Colonic mucosa (tissue), 4 donors: ENCODE data around the gene TNS3. TPM values are rescaled to one million over a fixed set of nuclear protein-coding genes. Genes with fewer than 3 reads are reported as not detected.

ENCODE experiments used
- DNase-seq: peaks from one replicate; pipeline ENCODE4 v3.0.0-alpha.2; 2020
- H3K27ac ChIP-seq: fragments of 200-600 bp; one replicate; pipeline ENCODE4 v1.8.0; 2021
- H3K27me3 ChIP-seq: fragments of 200-600 bp; one replicate; pipeline ENCODE4 v1.8.0; 2021
- H3K36me3 ChIP-seq: fragments of 200-600 bp; one replicate; pipeline ENCODE4 v1.8.0; 2021
- H3K4me1 ChIP-seq: fragments of 200-600 bp; one replicate; pipeline ENCODE4 v1.8.0; 2021; ENCODE audit warnings: mild to moderate bottlenecking
- H3K4me3 ChIP-seq: fragments of 200-600 bp; one replicate; pipeline ENCODE4 v1.8.0; 2021
- H3K9ac ChIP-seq, 2 donors: one replicate each; pipeline ENCODE4 v1.7.0; 2013; ENCODE audit warnings: control low read depth in 2 of 2, low read depth in 2 of 2, low read length in 2 of 2
- H3K9me3 ChIP-seq: fragments of 200-600 bp; one replicate; pipeline ENCODE4 v1.8.0; 2021
- CTCF ChIP-seq: fragments of 200-600 bp; IDR thresholded peaks from one replicate; pipeline ENCODE4 v1.8.0; 2022; ENCODE audit warnings: antibody characterized with exemption, mild to moderate bottlenecking
- intact Hi-C: fragments of 100-400 bp; cut with DNase I; formaldehyde crosslinking; loops from one replicate; pipeline ENCODE4 v1.14.1; 2022
- total RNA-seq, 2 donors: library from RNA; stranded (reverse); fragmentation: NEBNext Ultra II Directional in 1 of 2; extraction: Animal tissue kit (Norgen Biotek cat#: 25700) in 1 of 2; gene quantifications; one replicate each; pipeline ENCODE4 v1.2.1, GENCODE V29; 2021
- donor health status: healthy.
- donor health status: DM: no; HTN: no; CAD: no.
- donor health status: DM: no; HTN: no; CAD: no.

TNS3 gene
- total RNA-seq, 2 donors from 2014 or later, result 41.1 to 58.2 TPM

DNA sequence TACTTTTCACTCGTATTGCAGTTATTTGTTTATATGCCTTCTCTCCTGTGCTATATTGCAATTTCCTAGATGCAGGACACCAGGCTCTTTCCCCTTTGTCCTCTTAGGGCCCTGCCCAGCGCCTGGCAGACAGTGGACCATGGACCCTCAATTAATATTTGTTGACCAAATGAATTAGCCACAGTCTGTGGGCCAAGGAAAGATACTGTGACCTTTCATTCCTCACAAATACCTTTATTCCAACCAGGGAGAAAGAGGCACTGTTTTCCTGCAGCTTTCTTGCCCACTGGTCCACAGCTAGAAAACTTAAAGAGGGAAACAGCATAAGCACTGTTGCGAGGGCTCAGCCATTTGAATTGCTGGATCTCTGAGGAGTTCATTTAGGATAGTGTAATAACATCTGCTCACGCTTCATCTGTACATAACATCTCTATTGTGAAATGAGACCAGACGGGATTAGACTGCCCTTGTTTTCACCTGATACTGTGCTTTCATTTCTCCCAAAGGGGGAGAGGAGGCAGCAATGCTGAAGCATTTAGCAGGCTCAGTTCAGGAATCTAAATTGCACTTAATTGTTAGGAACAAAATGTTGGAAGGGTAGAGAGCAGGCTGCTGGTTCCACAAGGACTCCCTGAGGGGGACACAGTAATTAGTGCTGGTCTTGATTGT lies 46.7 kb downstream of the TNS3 start:
- Histone ChIP-seq H3K4me3 (no peak overlapping the region), H3K36me3 (no peaks in the 10 kb centered on the region), H3K9me3 (no peaks in the 10 kb centered on the region), H3K4me1 (no peaks in the 10 kb centered on the region), H3K27ac (no peak overlapping the region), H3K27me3 (no peaks in the 10 kb centered on the region), H3K9ac (peak overlapping the region in 1 of 2 donors; percentile 2)
- intact Hi-C loops, result no loop called here
- DNase-seq, result no peak
- TF ChIP-seq CTCF, result no peak

DNA sequence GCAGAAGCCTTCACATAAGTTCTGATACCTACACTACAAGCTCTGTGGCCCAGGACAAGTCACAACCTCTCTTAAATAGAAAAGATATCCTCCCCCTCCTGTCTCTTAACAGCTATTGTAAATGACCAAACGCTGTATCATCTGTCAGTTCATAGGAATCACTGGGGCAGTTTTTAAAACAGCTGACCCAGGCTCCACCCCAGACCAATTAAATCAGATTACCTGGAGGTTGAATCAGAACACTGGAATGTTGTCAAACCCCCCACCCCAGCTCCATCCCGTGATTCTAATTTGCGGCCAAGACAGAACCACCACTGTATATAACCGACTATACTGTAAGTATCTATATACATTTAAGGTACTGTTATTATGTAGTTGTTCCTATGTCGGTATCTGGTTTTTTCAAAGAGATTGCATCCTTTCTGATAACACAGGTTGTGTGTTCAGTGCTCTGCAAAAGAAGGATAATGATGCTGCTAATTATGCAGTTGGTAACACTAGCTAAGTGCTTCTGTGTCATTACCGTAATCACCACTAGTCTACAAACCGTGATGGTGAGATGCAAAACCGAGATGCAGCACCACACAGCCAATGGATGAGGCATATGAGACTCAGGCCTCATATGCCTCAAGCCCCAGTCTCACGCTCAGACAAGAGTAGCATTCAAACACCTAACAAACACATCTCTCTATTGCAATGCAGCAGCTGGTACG lies 47.4 kb downstream of the TNS3 start:
- DNase-seq, result no peak
- Histone ChIP-seq H3K27ac (no peak overlapping the region), H3K9me3 (no peaks in the 10 kb centered on the region), H3K27me3 (no peaks in the 10 kb centered on the region), H3K4me3 (no peak overlapping the region), H3K9ac (no peak overlapping the region), H3K36me3 (no peaks in the 10 kb centered on the region), H3K4me1 (no peaks in the 10 kb centered on the region)
- intact Hi-C loops, result no loop called here
- TF ChIP-seq CTCF, result no peak

DNA sequence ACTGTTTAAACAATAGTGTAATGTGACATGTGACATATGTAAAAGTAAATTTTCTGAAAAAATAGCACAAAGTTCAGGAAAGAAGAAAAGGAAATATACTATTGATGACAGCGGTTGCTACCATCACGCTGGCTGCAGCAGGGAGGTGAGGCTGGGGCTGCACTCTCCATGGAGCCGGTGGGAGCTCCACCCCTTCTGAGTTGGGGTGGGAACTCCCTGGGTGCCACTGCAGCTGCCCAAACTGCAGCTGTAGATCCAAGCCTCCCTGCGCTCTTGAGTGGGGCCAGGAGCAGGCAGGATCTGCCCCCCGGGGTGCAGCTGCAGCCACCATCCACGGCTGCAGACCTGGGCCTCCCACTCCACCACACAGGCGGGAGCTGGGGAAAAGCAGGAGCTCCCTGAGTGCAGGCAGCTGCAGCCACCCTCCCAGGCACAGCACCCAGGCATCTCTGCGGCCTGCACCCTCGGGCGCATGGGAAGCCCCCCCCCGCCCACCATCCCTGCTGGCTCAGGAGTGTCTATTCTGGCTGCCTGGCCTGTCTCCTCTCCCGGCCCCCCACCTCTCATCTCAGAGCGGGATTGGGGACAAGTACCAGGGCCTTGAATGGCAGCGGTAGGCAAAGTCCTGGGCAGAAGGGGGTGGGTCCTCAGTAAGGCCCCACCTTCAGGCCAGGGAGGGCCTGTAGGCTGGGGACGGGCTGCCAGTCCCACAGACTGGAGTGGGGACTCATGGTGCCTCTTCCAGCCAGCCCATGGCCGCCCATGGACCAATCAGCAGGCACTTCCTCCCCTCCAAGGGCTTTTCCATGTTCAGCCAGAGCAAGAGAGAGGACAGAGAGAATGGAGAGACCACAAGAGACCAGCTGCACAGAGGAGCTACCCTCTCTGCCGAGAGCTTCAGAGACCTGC lies 50.1 kb downstream of the TNS3 start:
- Histone ChIP-seq H3K4me3 (no peak overlapping the region), H3K9me3 (no peaks in the 10 kb centered on the region), H3K36me3 (no peaks in the 10 kb centered on the region), H3K9ac (no peak overlapping the region), H3K4me1 (no peaks in the 10 kb centered on the region), H3K27ac (no peak overlapping the region), H3K27me3 (no peaks in the 10 kb centered on the region)
- intact Hi-C loops, result no loop called here
- no peak for DNase-seq
- TF ChIP-seq CTCF, result no peak

DNA sequence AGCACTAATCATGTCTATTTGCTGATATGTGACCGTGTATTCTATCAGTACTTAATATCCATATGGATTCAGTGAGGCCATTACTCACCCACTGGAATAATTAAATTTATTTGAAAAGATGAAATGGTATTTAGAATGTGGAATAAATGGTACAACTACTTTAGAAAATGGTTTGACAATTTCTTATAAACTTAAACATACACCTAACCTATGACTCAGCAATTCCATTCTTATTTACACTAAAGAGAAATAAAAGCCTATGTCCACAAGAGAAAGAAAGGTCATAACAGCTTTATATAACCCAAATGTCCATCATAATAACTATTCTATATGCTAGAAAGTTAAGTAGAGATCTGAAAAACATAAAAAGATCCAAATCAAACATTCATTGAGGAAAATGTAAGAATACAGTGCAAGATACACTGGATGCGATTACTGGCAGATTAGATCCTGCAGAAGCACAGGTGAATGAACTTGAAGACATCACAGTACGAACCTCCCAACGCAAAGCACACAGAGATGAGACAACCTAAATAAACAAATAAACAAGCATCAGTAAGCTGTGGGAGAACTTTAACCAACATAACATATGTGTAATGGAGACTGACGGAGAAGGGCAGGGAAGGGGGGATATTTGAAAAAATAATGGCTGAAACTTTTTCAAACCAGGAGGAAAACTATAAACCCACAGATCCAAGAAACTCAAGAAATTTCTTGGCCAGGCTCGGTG lies 51.9 kb downstream of the TNS3 start:
- intact Hi-C loops, result no loop called here
- no peak for TF ChIP-seq CTCF
- Histone ChIP-seq H3K27ac (no peak overlapping the region), H3K9me3 (no peaks in the 10 kb centered on the region), H3K36me3 (no peaks in the 10 kb centered on the region), H3K27me3 (no peaks in the 10 kb centered on the region), H3K4me3 (no peak overlapping the region), H3K4me1 (no peaks in the 10 kb centered on the region), H3K9ac (no peak overlapping the region)
- no peak for DNase-seq

GRCh38 chr7:47529405-47529804 lies 52.5 kb downstream of the TNS3 start:
- H3K4me3 ChIP-seq, result no peak overlapping the region
- H3K9me3 ChIP-seq, result no peaks in the 10 kb centered on the region
- no peak overlapping the region for H3K9ac ChIP-seq
- no peak overlapping the region for H3K27ac ChIP-seq
- no peaks in the 10 kb centered on the region for H3K36me3 ChIP-seq
- intact Hi-C loops, result no loop called here
- H3K4me1 ChIP-seq, result no peaks in the 10 kb centered on the region
- DNase-seq, result no peak
- no peak for TF ChIP-seq CTCF
- no peaks in the 10 kb centered on the region for H3K27me3 ChIP-seq
